ENCODE data around the gene ADD2. TPM values are rescaled to one million over a fixed set of nuclear protein-coding genes. Genes with fewer than 3 reads are reported as not detected.

The ADD2 gene
- total RNA-seq, 1 experiment from 2014 or later: 5.6 TPM

- no TSS peak for BruUV-seq (replicated peaks)
- no peaks in the 10 kb centered on the region for H3K9me3 ChIP-seq (ENCODE audit: low read depth, low read length, poor library complexity, severe bottlenecking)
- peaks cover 4% of the 10 kb centered on the region for H3K4me1 ChIP-seq (ENCODE audit: insufficient read depth, low read length, poor library complexity, severe bottlenecking)
- peak; percentile 22 for DNase-seq (ENCODE audit: low spot score)
- intact Hi-C loops (cut with micrococcal nuclease; ENCODE audit: unreplicated experiment): no loop called here
- TF ChIP-seq EZH2 (IDR thresholded peaks at IDR 0.05; ENCODE audit: borderline replicate concordance, low read depth, low read length, poor library complexity, severe bottlenecking) (no peak), CTCF (conservative IDR thresholded peaks at IDR 0.05; ENCODE audit: low read depth, low read length) (no peak)
- no peak overlapping the region for H3K4me3 ChIP-seq (ENCODE audit: low read depth, low read length, poor library complexity, severe bottlenecking)
- H3K36me3 ChIP-seq (ENCODE audit: insufficient read depth, low read length, poor library complexity, severe bottlenecking): no peaks in the 10 kb centered on the region
- H3K27me3 ChIP-seq (replicated peaks; ENCODE audit: insufficient read depth, low read depth, low read length, poor library complexity): no peaks in the 10 kb centered on the region
- ChIA-PET POLR2A (ENCODE audit: low non-redundant PET) (interaction anchor here (0.6 kb wide), 1 partner anchor 51 kb away, joined by 8 read pairs; no protein-coding TSS in a partner anchor), CTCF (no interaction called here)
- no peak overlapping the region for H3K27ac ChIP-seq (ENCODE audit: low read depth, low read length, poor library complexity, severe bottlenecking)
Observed at GRCh38 chr2:70746094-70746974, 21.7 kb downstream of the ADD2 start.

GRCh38 chr2:70745276-70745825 is 22.6 kb downstream of the ADD2 start:
- POLR2A ChIA-PET (ENCODE audit: low non-redundant PET): no interaction called here
- BruUV-seq (replicated peaks): no TSS peak

GRCh38 chr2:70744397-70744796 is 23.6 kb downstream of the ADD2 start:
- no peak for DNase-seq (ENCODE audit: low spot score)
- Histone ChIP-seq H3K4me3 (ENCODE audit: low read depth, low read length, poor library complexity, severe bottlenecking) (no peak overlapping the region), H3K9me3 (ENCODE audit: low read depth, low read length, poor library complexity, severe bottlenecking) (no peaks in the 10 kb centered on the region), H3K27me3 (replicated peaks; ENCODE audit: insufficient read depth, low read depth, low read length, poor library complexity) (no peaks in the 10 kb centered on the region), H3K27ac (ENCODE audit: low read depth, low read length, poor library complexity, severe bottlenecking) (no peak overlapping the region), H3K36me3 (ENCODE audit: insufficient read depth, low read length, poor library complexity, severe bottlenecking) (no peaks in the 10 kb centered on the region), H3K4me1 (ENCODE audit: insufficient read depth, low read length, poor library complexity, severe bottlenecking) (peaks cover 4% of the 10 kb centered on the region)
- TF ChIP-seq CTCF (conservative IDR thresholded peaks at IDR 0.05; ENCODE audit: low read depth, low read length): no peak
- TF ChIP-seq EZH2 (IDR thresholded peaks at IDR 0.05; ENCODE audit: borderline replicate concordance, low read depth, low read length, poor library complexity, severe bottlenecking): no peak
- CTCF ChIA-PET: no interaction called here
- intact Hi-C loops (cut with micrococcal nuclease; ENCODE audit: unreplicated experiment): no loop called here
- BruUV-seq (replicated peaks): no TSS peak
- POLR2A ChIA-PET (ENCODE audit: low non-redundant PET): no interaction called here

More at GRCh38 chr2:70745276-70745825, 22.6 kb downstream of the ADD2 start:
- Histone ChIP-seq H3K36me3 (ENCODE audit: insufficient read depth, low read length, poor library complexity, severe bottlenecking) (no peaks in the 10 kb centered on the region), H3K27me3 (replicated peaks; ENCODE audit: insufficient read depth, low read depth, low read length, poor library complexity) (no peaks in the 10 kb centered on the region), H3K9me3 (ENCODE audit: low read depth, low read length, poor library complexity, severe bottlenecking) (no peaks in the 10 kb centered on the region), H3K27ac (ENCODE audit: low read depth, low read length, poor library complexity, severe bottlenecking) (no peak overlapping the region), H3K4me1 (ENCODE audit: insufficient read depth, low read length, poor library complexity, severe bottlenecking) (peaks cover 4% of the 10 kb centered on the region), H3K4me3 (ENCODE audit: low read depth, low read length, poor library complexity, severe bottlenecking) (no peak overlapping the region)
- no peak for TF ChIP-seq EZH2 (IDR thresholded peaks at IDR 0.05; ENCODE audit: borderline replicate concordance, low read depth, low read length, poor library complexity, severe bottlenecking)
- no peak for TF ChIP-seq CTCF (conservative IDR thresholded peaks at IDR 0.05; ENCODE audit: low read depth, low read length)
- DNase-seq (ENCODE audit: low spot score): no peak
- intact Hi-C loops (cut with micrococcal nuclease; ENCODE audit: unreplicated experiment): no loop called here
- CTCF ChIA-PET: no interaction called here
